ENCODE data around the gene GBF1.

DNA sequence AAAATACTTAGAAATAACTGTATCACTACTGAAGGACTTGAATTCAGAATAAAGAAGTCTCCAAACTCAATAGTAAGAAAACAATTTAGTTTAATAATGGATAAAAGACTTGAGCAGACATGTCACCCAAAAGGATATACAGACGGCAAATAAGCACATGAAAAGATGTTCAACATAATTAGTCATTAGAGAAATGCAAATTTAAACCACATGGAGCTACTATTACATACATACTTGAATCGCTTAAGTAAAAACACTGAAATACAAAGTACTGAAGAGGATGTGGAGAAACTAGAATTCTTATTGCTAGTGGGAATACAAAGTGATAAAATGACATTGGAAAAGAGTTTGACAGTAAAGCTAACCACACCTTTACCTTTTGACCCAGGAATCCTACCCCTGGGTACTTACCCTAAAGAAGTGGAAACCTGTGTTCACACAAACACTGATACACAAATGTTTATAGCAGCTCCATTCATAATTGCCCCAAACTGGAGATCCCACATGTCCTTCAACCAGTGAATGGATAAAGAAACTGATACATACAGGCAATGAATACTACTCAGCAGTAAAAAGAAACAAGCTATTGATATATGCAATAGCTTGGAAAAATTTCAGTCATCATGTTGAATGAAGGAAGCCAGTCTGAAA, 95.8 kb downstream of the GBF1 start:
- TF ChIP-seq, protein P1, sequence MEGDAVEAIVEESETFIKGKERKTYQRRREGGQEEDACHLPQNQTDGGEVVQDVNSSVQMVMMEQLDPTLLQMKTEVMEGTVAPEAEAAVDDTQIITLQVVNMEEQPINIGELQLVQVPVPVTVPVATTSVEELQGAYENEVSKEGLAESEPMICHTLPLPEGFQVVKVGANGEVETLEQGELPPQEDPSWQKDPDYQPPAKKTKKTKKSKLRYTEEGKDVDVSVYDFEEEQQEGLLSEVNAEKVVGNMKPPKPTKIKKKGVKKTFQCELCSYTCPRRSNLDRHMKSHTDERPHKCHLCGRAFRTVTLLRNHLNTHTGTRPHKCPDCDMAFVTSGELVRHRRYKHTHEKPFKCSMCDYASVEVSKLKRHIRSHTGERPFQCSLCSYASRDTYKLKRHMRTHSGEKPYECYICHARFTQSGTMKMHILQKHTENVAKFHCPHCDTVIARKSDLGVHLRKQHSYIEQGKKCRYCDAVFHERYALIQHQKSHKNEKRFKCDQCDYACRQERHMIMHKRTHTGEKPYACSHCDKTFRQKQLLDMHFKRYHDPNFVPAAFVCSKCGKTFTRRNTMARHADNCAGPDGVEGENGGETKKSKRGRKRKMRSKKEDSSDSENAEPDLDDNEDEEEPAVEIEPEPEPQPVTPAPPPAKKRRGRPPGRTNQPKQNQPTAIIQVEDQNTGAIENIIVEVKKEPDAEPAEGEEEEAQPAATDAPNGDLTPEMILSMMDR (IDR thresholded peaks at IDR 0.05; ENCODE audit: insufficient read depth, low read length), result no peak
- no peak for TF ChIP-seq POLR2AphosphoS5 (IDR thresholded peaks at IDR 0.05; ENCODE audit: low read depth)
- TF ChIP-seq GABPA (IDR thresholded peaks at IDR 0.05; ENCODE audit: low read depth), result no peak
